IMR-90 (cell line): ENCODE results near the gene MRPL28. TPM values are rescaled to one million over a fixed set of nuclear protein-coding genes. Genes with fewer than 3 reads are reported as not detected.
"Not testable (repeated sequence)": the region's sequence is repeated elsewhere in the genome, so short reads cannot be mapped to it uniquely, and the experiment has no call there.

Experiments used
- ATAC-seq: fragments of 200-7000 bp; cut with Tn5 transposase; 2 replicates; pipeline ENCODE4 v1.9.1; 2020; ENCODE audit warnings: low read depth, mild to moderate bottlenecking, moderate library complexity
- BruUV-seq: library from RNA; stranded (reverse); fragments of 400-500 nt; replicated peaks from 2 replicates; lab custom pipeline; 2021; lab: Mats Ljungman, UMichigan
- CTCF ChIA-PET: fragments of 300-600 bp; formaldehyde crosslinking; extraction: SDS; loops from one replicate; lab custom pipeline; 2021; ENCODE audit warnings: antibody characterized with exemption; lab: Yijun Ruan, JAX
- POLR2A ChIA-PET: fragments of 300-600 bp; sonication (Branson Sonifier 250); formaldehyde crosslinking; loops from one replicate; lab custom pipeline; 2022; ENCODE audit warnings: antibody characterized with exemption; ENCODE audit not compliant: unreplicated experiment; lab: Charles Lee
- DNase-seq: peaks from one replicate; pipeline ENCODE4 v3.0.0; 2013
- H2AFZ ChIP-seq: replicated peaks from 2 replicates; pipeline ENCODE3; 2013; ENCODE audit warnings: low read length, mild to moderate bottlenecking; ENCODE audit not compliant: poor library complexity
- H2AK5ac ChIP-seq: 2 replicates; pipeline ENCODE4 v1.6.1; 2013; ENCODE audit warnings: low read depth, low read length, inconsistent platforms
- H2AK9ac ChIP-seq: replicated peaks from 2 replicates; pipeline ENCODE3; 2013; ENCODE audit warnings: mild to moderate bottlenecking, low read depth, low read length, moderate library complexity; ENCODE audit not compliant: poor library complexity
- H2BK120ac ChIP-seq: 2 replicates; pipeline ENCODE4 v1.6.1; 2013; ENCODE audit warnings: low read depth, low read length, inconsistent platforms
- H2BK15ac ChIP-seq: 3 replicates; pipeline ENCODE4 v1.6.1; 2013; ENCODE audit warnings: low read depth, low read length, inconsistent platforms
- H2BK20ac ChIP-seq: 2 replicates; pipeline ENCODE4 v1.6.1; 2013; ENCODE audit warnings: low read depth, mild to moderate bottlenecking, inconsistent platforms, low read length, moderate library complexity
- H2BK5ac ChIP-seq: 2 replicates; pipeline ENCODE4 v1.6.1; 2013; ENCODE audit warnings: mild to moderate bottlenecking, low read depth, low read length, inconsistent platforms; ENCODE audit not compliant: poor library complexity, severe bottlenecking
- H3K14ac ChIP-seq: replicated peaks from 2 replicates; pipeline ENCODE4 v1.6.1; 2013; ENCODE audit warnings: low read depth, low read length, inconsistent platforms
- H3K18ac ChIP-seq: 2 replicates; pipeline ENCODE4 v1.6.1; 2013; ENCODE audit warnings: low read depth, low read length, control low read depth
- H3K23ac ChIP-seq: 2 replicates; pipeline ENCODE4 v1.6.1; 2013; ENCODE audit warnings: low read depth, low read length, inconsistent platforms
- H3K27ac ChIP-seq: 2 replicates; pipeline ENCODE4 v1.5.1; 2013; ENCODE audit warnings: mild to moderate bottlenecking, control low read depth, low read length; ENCODE audit not compliant: insufficient read depth
- H3K27me3 ChIP-seq: 2 replicates; pipeline ENCODE4 v1.6.1; 2013; ENCODE audit warnings: low read length; ENCODE audit not compliant: control insufficient read depth, insufficient read depth
- H3K36me3 ChIP-seq: 2 replicates; pipeline ENCODE4 v1.6.1; 2013; ENCODE audit warnings: low read length, mixed read lengths; ENCODE audit not compliant: control insufficient read depth, insufficient read depth
- H3K4ac ChIP-seq: 2 replicates; pipeline ENCODE4 v1.6.1; 2013; ENCODE audit warnings: low read depth, low read length, inconsistent platforms
- H3K4me1 ChIP-seq: 2 replicates; pipeline ENCODE4 v1.6.1; 2013; ENCODE audit warnings: low read length, mixed read lengths; ENCODE audit not compliant: control insufficient read depth, insufficient read depth
- H3K4me2 ChIP-seq: 2 replicates; pipeline ENCODE4 v1.6.1; 2013; ENCODE audit warnings: low read depth, mild to moderate bottlenecking, control low read depth, low read length, moderate library complexity
- H3K4me3 ChIP-seq: 2 replicates; pipeline ENCODE4 v1.5.1; 2013; ENCODE audit warnings: low read depth, mild to moderate bottlenecking, control low read depth, low read length, moderate library complexity; ENCODE audit not compliant: insufficient read depth
- H3K56ac ChIP-seq: 2 replicates; pipeline ENCODE4 v1.6.1; 2013; ENCODE audit warnings: low read length, inconsistent platforms; ENCODE audit not compliant: insufficient read depth; ENCODE audit errors: extremely low read depth
- H3K79me1 ChIP-seq, 2 experiments: 2 replicates each; pipeline ENCODE4 v1.6.1; 2013; ENCODE audit warnings: low read length in 2 of 2, inconsistent platforms in 1 of 2, low read depth in 1 of 2
- H3K9ac ChIP-seq: 2 replicates; pipeline ENCODE4 v1.6.1; 2013; ENCODE audit warnings: low read depth, low read length, control low read depth
- H3K9me1 ChIP-seq: 2 replicates; pipeline ENCODE4 v1.6.1; 2013; ENCODE audit warnings: low read length, inconsistent platforms; ENCODE audit not compliant: insufficient read depth
- H3K9me3 ChIP-seq: 2 replicates; pipeline ENCODE4 v1.6.1; 2013; ENCODE audit warnings: low read length; ENCODE audit not compliant: control insufficient read depth, insufficient read depth
- H4K20me1 ChIP-seq: 2 replicates; pipeline ENCODE4 v1.6.1; 2013; ENCODE audit warnings: low read length, inconsistent platforms; ENCODE audit not compliant: insufficient read depth
- H4K5ac ChIP-seq: 2 replicates; pipeline ENCODE4 v1.6.1; 2013; ENCODE audit warnings: mild to moderate bottlenecking, low read depth, low read length, control low read depth
- H4K8ac ChIP-seq, 2 experiments: 2 replicates each; pipeline ENCODE4 v1.6.1; 2013; ENCODE audit warnings: low read depth in 2 of 2, low read length in 2 of 2, control low read depth in 1 of 2, inconsistent platforms in 1 of 2
- H4K91ac ChIP-seq: 2 replicates; pipeline ENCODE4 v1.6.1; 2013; ENCODE audit warnings: low read depth, low read length, inconsistent platforms; ENCODE audit not compliant: insufficient read depth
- WGBS, 2 experiments: methylation state at CpG; one replicate each; pipeline versions ENCODE4 v1.1.5 to v1.1.7; 2013; ENCODE audit warnings: missing lambda C conversion rate in 2 of 2; ENCODE audit not compliant: insufficient read length in 1 of 2; ENCODE audit errors: extremely low coverage in 2 of 2; 5-methylcytosine and 5-hydroxymethylcytosine counted together
- dilution Hi-C: fragments of 300-500 bp; cut with HindIII; formaldehyde crosslinking; loops from one replicate; pipeline ENCODE4 v1.14.3; 2018; ENCODE audit warnings: low sequenced_read_pairs; ENCODE audit not compliant: unreplicated experiment
- in situ Hi-C: fragments of 300-500 bp; cut with MboI; formaldehyde crosslinking; loops from 3 replicates; pipeline ENCODE4 v1.14.3; 2019; ENCODE audit warnings: low sequenced_read_pairs, inconsistent platforms, mixed read lengths
- intact Hi-C: fragments of 100-400 bp; cut with micrococcal nuclease; formaldehyde crosslinking; loops from 2 replicates; pipeline ENCODE4 v1.10.0; 2022
- polyA plus RNA-seq, 3 experiments: library from polyadenylated mRNA; depleted of rRNA; stranded (reverse); fragments of >200 nt; gene quantifications; 2 replicates each; pipeline ENCODE4 v1.2.3, GENCODE V29; 2012; ENCODE audit warnings: low replicate concordance in 1 of 3
- total RNA-seq: library from RNA; depleted of rRNA; stranded (reverse); fragments of >200 nt; gene quantifications from 2 replicates; pipeline ENCODE4 v1.2.3, GENCODE V29; 2012

MRPL28 gene
- total and polyA plus RNA-seq, 2 of the 4 experiments (the other 2 are of a cell fraction) = 104 to 181 TPM

GRCh38 chr16:378113-378820 is 7.9 kb upstream of the MRPL28 start:
- H2AK5ac ChIP-seq, in situ Hi-C loops, H3K56ac ChIP-seq, H3K4me1 ChIP-seq, H3K18ac ChIP-seq, H3K9me3 ChIP-seq, H2AFZ ChIP-seq, H3K14ac ChIP-seq, intact Hi-C loops, H3K4me2 ChIP-seq, H4K8ac ChIP-seq, DNase-seq, H4K91ac ChIP-seq, ATAC-seq, H3K4ac ChIP-seq, H3K9ac ChIP-seq, H2BK5ac ChIP-seq, H2BK15ac ChIP-seq, H3K27me3 ChIP-seq, CTCF ChIA-PET, H2BK20ac ChIP-seq, H3K27ac ChIP-seq, H3K4me3 ChIP-seq, H2BK120ac ChIP-seq, dilution Hi-C loops, H4K5ac ChIP-seq, BruUV-seq, H3K9me1 ChIP-seq, POLR2A ChIA-PET, H3K23ac ChIP-seq: not testable (repeated sequence)
- Histone ChIP-seq H2AK9ac (peak overlapping the region; percentile 39), H3K36me3 (peaks cover 38% of the 10 kb centered on the region), H3K79me1 (peaks cover 13 to 29% of the 10 kb centered on the region in 2 experiments; a peak in 3 of 4 replicates), H4K20me1 (peaks cover 16% of the 10 kb centered on the region)
- WGBS, 2 experiments = 93% methylated on average over 20 of the region's 36 CpGs; no CpG with 5 or more reads in 1 of the 2 experiments
